NB4 (cell line): ENCODE measurements around the gene SQOR.

Source experiments
- DNase-seq: peaks from one replicate; pipeline ENCODE4 v3.0.0; 2010; ENCODE audit warnings: low read depth
- H3K4me3 ChIP-seq: one replicate; pipeline ENCODE4 v1.5.1; 2011; ENCODE audit warnings: mild to moderate bottlenecking, low read depth, low read length, moderate library complexity
- CTCF ChIP-seq: IDR thresholded peaks from one replicate; pipeline ENCODE4 v1.5.1; 2012; ENCODE audit warnings: low read depth, low read length
- MYC ChIP-seq: IDR thresholded peaks from 2 replicates; pipeline ENCODE4 v1.6.1; 2011; ENCODE audit warnings: low read depth, low read length
- POLR2A ChIP-seq: IDR thresholded peaks from 2 replicates; pipeline ENCODE4 v1.6.1; 2011; ENCODE audit warnings: mild to moderate bottlenecking; ENCODE audit not compliant: insufficient read length; ENCODE audit errors: extremely low read depth
- TF ChIP-seq, protein P1 (sequence below): IDR thresholded peaks from 2 replicates; pipeline ENCODE4 v1.6.1; 2011; ENCODE audit warnings: low read depth, low read length

Gene SQOR

GRCh38 chr15:45635763-45636292, 999 bp downstream of the SQOR start:
- DNase-seq = no peak
- H3K4me3 ChIP-seq = peak overlapping the region; percentile 87
- TF ChIP-seq, protein P1, sequence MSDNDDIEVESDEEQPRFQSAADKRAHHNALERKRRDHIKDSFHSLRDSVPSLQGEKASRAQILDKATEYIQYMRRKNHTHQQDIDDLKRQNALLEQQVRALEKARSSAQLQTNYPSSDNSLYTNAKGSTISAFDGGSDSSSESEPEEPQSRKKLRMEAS = no peak
- TF ChIP-seq CTCF = no peak
- no peak for TF ChIP-seq POLR2A
- TF ChIP-seq MYC = no peak

- peak; percentile 35 for DNase-seq
- peak overlapping the region; percentile 87 for H3K4me3 ChIP-seq
- TF ChIP-seq CTCF (no peak), MYC (no peak), POLR2A (no peak)
- TF ChIP-seq, protein P1 = no peak
These were observed 2.3 kb downstream of the SQOR start for GRCh38 chr15:45637141-45637540.

- DNase-seq = peak; percentile 92
- TF ChIP-seq CTCF (no peak), POLR2A (peak; percentile 18)
- peak overlapping the region; percentile 87 for H3K4me3 ChIP-seq
These were observed 2.8 kb downstream of the SQOR start for GRCh38 chr15:45637552-45638033.

DNA sequence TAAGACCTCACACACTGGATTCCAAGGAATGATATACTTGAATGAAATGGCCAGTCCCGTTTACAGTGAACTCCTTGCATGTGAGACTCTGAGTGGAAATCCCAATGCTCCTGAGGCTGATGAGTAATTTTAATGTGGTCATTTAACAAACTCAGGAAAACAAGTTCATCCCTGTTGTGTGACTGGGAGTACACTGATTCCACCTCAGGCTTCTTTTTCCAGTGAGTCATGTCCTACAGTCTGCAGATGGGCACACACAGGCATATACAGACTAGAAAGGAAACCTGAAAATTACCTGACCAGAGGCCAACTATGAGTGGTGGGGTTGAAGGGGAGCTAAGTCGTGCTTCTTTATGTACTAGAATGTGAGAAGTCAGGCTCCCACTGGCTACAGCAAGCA, 5.8 kb downstream of the SQOR start:
- DNase-seq = no peak
- no peak overlapping the region for H3K4me3 ChIP-seq

GRCh38 chr15:45641374-45641781, 6.5 kb downstream of the SQOR start:
- TF ChIP-seq CTCF (no peak), MYC (no peak), POLR2A (no peak)
- TF ChIP-seq, protein P1 = no peak
- peak; percentile 62 for DNase-seq
- no peak overlapping the region for H3K4me3 ChIP-seq

More for the DNA sequence above, 5.8 kb downstream of the SQOR start:
- TF ChIP-seq, protein P1 = no peak
- no peak for TF ChIP-seq POLR2A
- TF ChIP-seq CTCF = no peak
- TF ChIP-seq MYC = no peak

- no peak overlapping the region for H3K4me3 ChIP-seq
- DNase-seq = peak; percentile 29
- TF ChIP-seq MYC = no peak
- no peak for TF ChIP-seq POLR2A
- no peak for TF ChIP-seq CTCF
- TF ChIP-seq, protein P1 = no peak
These were observed 7.4 kb downstream of the SQOR start for GRCh38 chr15:45641999-45642932.
